ENCODE data around the gene HOXB2. TPM values are rescaled to one million over a fixed set of nuclear protein-coding genes. Genes with fewer than 3 reads are reported as not detected.

Gene HOXB2
- total RNA-seq (2021) = 34.5 and 37.8 TPM in 2 replicates
- Bru-seq, nascent RNA = percentile 85 among the genes with signal in this experiment
- percentile 92 among the genes with signal in this experiment for BruChase-seq, experiment 1, labeled RNA remaining after a 2-hour chase
- BruChase-seq, experiment 2, labeled RNA remaining after a 6-hour chase = percentile 78 among the genes with signal in this experiment
- long read RNA-seq, transcript HOXB2-201 (2 exons, 1,562 nt) = major isoform, 40 of 63 reads
- long read RNA-seq, partial matches to known transcripts = 8 of 63 reads
- long read RNA-seq, other reads (novel, unspliced or antisense) = 15 of 63 reads

- peak; percentile 84 for DNase-seq (ENCODE audit: low spot score)
- Histone ChIP-seq H3K4me1 (ENCODE audit: insufficient read depth, low read length, poor library complexity, severe bottlenecking) (peaks cover 54% of the 10 kb centered on the region), H3K9me3 (ENCODE audit: low read depth, low read length, poor library complexity, severe bottlenecking) (no peaks in the 10 kb centered on the region), H3K36me3 (ENCODE audit: insufficient read depth, low read length, poor library complexity, severe bottlenecking) (peaks cover 14% of the 10 kb centered on the region), H3K4me3 (ENCODE audit: low read depth, low read length, poor library complexity, severe bottlenecking) (peak within 1 kb of the TSS; percentile 85), H3K27ac (ENCODE audit: low read depth, low read length, poor library complexity, severe bottlenecking) (peak within 1 kb of the TSS; percentile 95), H3K27me3 (replicated peaks; ENCODE audit: insufficient read depth, low read depth, low read length, poor library complexity) (no peaks in the 10 kb centered on the region)
- TF ChIP-seq CTCF (conservative IDR thresholded peaks at IDR 0.05; ENCODE audit: low read depth, low read length) = no peak
- TF ChIP-seq EZH2 (IDR thresholded peaks at IDR 0.05; ENCODE audit: borderline replicate concordance, low read depth, low read length, poor library complexity, severe bottlenecking) = no peak
- POLR2A ChIA-PET (ENCODE audit: low non-redundant PET) = no interaction called here
- BruUV-seq (replicated peaks) = no TSS peak
- intact Hi-C loops (cut with micrococcal nuclease; ENCODE audit: unreplicated experiment) = no loop called here
- CTCF ChIA-PET = no interaction called here
These were observed at the start of gene HOXB2 for GRCh38 chr17:48545022-48545375. Gene HOXB2, minus strand, starts transcription at chr17:48545109. Its CDS starts 198 bp downstream, at chr17:48544911.

- BruUV-seq (replicated peaks) = no TSS peak
- Histone ChIP-seq H3K27me3 (replicated peaks; ENCODE audit: insufficient read depth, low read depth, low read length, poor library complexity) (no peaks in the 10 kb centered on the region), H3K4me1 (ENCODE audit: insufficient read depth, low read length, poor library complexity, severe bottlenecking) (peaks cover 42% of the 10 kb centered on the region), H3K9me3 (ENCODE audit: low read depth, low read length, poor library complexity, severe bottlenecking) (no peaks in the 10 kb centered on the region), H3K4me3 (ENCODE audit: low read depth, low read length, poor library complexity, severe bottlenecking) (peak overlapping the region; percentile 5), H3K27ac (ENCODE audit: low read depth, low read length, poor library complexity, severe bottlenecking) (peak overlapping the region; percentile 77), H3K36me3 (ENCODE audit: insufficient read depth, low read length, poor library complexity, severe bottlenecking) (peaks cover 12% of the 10 kb centered on the region)
- intact Hi-C loops (cut with micrococcal nuclease; ENCODE audit: unreplicated experiment) = no loop called here
- ChIA-PET CTCF (interaction anchor here (0.6 to 0.8 kb wide), 5 partner anchors 52 to 367 kb away, joined by 3 to 5 read pairs (median 4); no protein-coding TSS in a partner anchor), POLR2A (ENCODE audit: low non-redundant PET) (no interaction called here)
- peak; percentile 93 for DNase-seq (ENCODE audit: low spot score)
- TF ChIP-seq EZH2 (IDR thresholded peaks at IDR 0.05; ENCODE audit: borderline replicate concordance, low read depth, low read length, poor library complexity, severe bottlenecking) (no peak), CTCF (conservative IDR thresholded peaks at IDR 0.05; ENCODE audit: low read depth, low read length) (peak; percentile 96)
These were observed 49.1 kb upstream of the HOXB2 start for GRCh38 chr17:48593840-48594537.

GRCh38 chr17:48593126-48593829, 48.4 kb upstream of the HOXB2 start, which contains the start of gene HOXB5:
Gene HOXB5, minus strand, starts transcription at chr17:48593779. Its CDS starts 97 bp downstream, at chr17:48593682.
- intact Hi-C loops (cut with micrococcal nuclease; ENCODE audit: unreplicated experiment) = no loop called here
- CTCF ChIA-PET = interaction anchor here (0.7 to 1.5 kb wide), 6 partner anchors 9 to 285 kb away, joined by 3 to 4 read pairs (median 3); no protein-coding TSS in a partner anchor
- DNase-seq (ENCODE audit: low spot score) = no peak

More at GRCh38 chr17:48593126-48593829, 48.4 kb upstream of the HOXB2 start, which contains the start of gene HOXB5:
- H3K9me3 ChIP-seq (ENCODE audit: low read depth, low read length, poor library complexity, severe bottlenecking) = no peaks in the 10 kb centered on the region
- POLR2A ChIA-PET (ENCODE audit: low non-redundant PET) = no interaction called here
- H3K4me3 ChIP-seq (ENCODE audit: low read depth, low read length, poor library complexity, severe bottlenecking) = peak within 1 kb of the TSS; percentile 5
- peaks cover 46% of the 10 kb centered on the region for H3K4me1 ChIP-seq (ENCODE audit: insufficient read depth, low read length, poor library complexity, severe bottlenecking)
- H3K27me3 ChIP-seq (replicated peaks; ENCODE audit: insufficient read depth, low read depth, low read length, poor library complexity) = no peaks in the 10 kb centered on the region
- peak within 1 kb of the TSS; percentile 77 for H3K27ac ChIP-seq (ENCODE audit: low read depth, low read length, poor library complexity, severe bottlenecking)
- TF ChIP-seq CTCF (conservative IDR thresholded peaks at IDR 0.05; ENCODE audit: low read depth, low read length) = no peak
- TF ChIP-seq EZH2 (IDR thresholded peaks at IDR 0.05; ENCODE audit: borderline replicate concordance, low read depth, low read length, poor library complexity, severe bottlenecking) = no peak
- no TSS peak for BruUV-seq (replicated peaks)
- peaks cover 12% of the 10 kb centered on the region for H3K36me3 ChIP-seq (ENCODE audit: insufficient read depth, low read length, poor library complexity, severe bottlenecking)

All from A673 (cell line).